ENCODE data around the gene COA1. TPM values are rescaled to one million over a fixed set of nuclear protein-coding genes. Genes with fewer than 3 reads are reported as not detected.

Gene COA1
- total and polyA plus RNA-seq, 9 of the 15 experiments (the other 6 are each of a cell fraction or from before 2014, with no cell fraction given) = 98.9 to 463 (median 181) TPM

- TF ChIP-seq CEBPG (CRISPR knock-in tag; IDR thresholded peaks at IDR 0.05) (no peak), CEBPG (tag; conservative IDR thresholded peaks at IDR 0.05 in 1 of 2, IDR thresholded peaks at IDR 0.05 in 1 of 2) (peak in 1 of 2 experiments; percentile 80; a peak in 3 of 4 replicates), FOXJ3 (CRISPR knock-in tag; IDR thresholded peaks at IDR 0.05) (no peak), MNT (conservative IDR thresholded peaks at IDR 0.05) (no peak), SMC3 (conservative IDR thresholded peaks at IDR 0.05; ENCODE audit: insufficient read depth, low read depth, low read length) (no peak), ESRRA (IDR thresholded peaks at IDR 0.05; ENCODE audit: borderline replicate concordance, low read depth) (peak; percentile 65), ZNF639 (CRISPR knock-in tag; conservative IDR thresholded peaks at IDR 0.05 in 1 of 2, IDR thresholded peaks at IDR 0.05 in 1 of 2) (no peak), RFX1 (IDR thresholded peaks at IDR 0.05) (no peak), HCFC1 (IDR thresholded peaks at IDR 0.05; ENCODE audit: low read depth, low read length) (no peak), MED1 (CRISPR knock-in tag; IDR thresholded peaks at IDR 0.05; ENCODE audit: borderline replicate concordance) (no peak), TRIM24 (IDR thresholded peaks at IDR 0.05) (peak; percentile 38 to 75; a peak in 2 of 4 replicates), SRSF3 (IDR thresholded peaks at IDR 0.05; ENCODE audit: insufficient read depth, low read length) (no peak), NFXL1 (CRISPR knock-in tag; IDR thresholded peaks at IDR 0.05) (no peak), ARHGAP35 (IDR thresholded peaks at IDR 0.05; ENCODE audit: partially characterized antibody) (no peak), NBN (IDR thresholded peaks at IDR 0.05; ENCODE audit: low read depth) (peak; percentile 29; the same call in 1 of the 2 replicates), ZFP30 (CRISPR knock-in tag; IDR thresholded peaks at IDR 0.05; ENCODE audit: borderline replicate concordance) (no peak), BCOR (IDR thresholded peaks at IDR 0.05) (peak; percentile 91), PBX2 (CRISPR knock-in tag; IDR thresholded peaks at IDR 0.05; ENCODE audit: low read depth) (no peak), PBX2 (tag; conservative IDR thresholded peaks at IDR 0.05; ENCODE audit: low read depth) (peak; percentile 74), SMAD4 (CRISPR knock-in tag; conservative IDR thresholded peaks at IDR 0.05) (no peak), HNRNPH1 (optimal IDR thresholded peaks at IDR 0.05; ENCODE audit: low read depth, low read length) (no peak), SAFB2 (IDR thresholded peaks at IDR 0.05; ENCODE audit: borderline replicate concordance, low read depth, low read length, severe bottlenecking) (no peak)
Observed at GRCh38 chr7:43674559-43675436, 54.5 kb downstream of the COA1 start (continued).
